ENCODE data around the gene TSSC4.

The TSSC4 gene

DNA sequence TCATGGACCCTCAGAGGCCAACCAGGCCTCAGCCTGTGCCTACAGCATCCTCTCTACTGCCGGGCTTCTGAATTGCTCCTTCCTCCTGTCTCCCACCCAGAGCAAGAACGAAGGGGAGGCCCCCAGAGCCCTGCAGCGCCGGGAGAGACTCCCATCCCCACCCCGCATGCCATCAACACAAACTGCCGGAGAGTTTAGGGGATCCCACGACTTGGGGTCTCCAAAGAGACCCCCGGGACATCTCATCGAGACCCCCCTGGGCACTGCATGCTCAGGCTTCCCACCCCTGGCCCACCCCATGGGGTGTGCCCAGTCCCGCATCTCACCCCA is 31.7 kb upstream of the TSSC4 start:
- no peak for DNase-seq (ENCODE audit: low read depth in 2 of 2, low spot score in 1 of 2)

DNA sequence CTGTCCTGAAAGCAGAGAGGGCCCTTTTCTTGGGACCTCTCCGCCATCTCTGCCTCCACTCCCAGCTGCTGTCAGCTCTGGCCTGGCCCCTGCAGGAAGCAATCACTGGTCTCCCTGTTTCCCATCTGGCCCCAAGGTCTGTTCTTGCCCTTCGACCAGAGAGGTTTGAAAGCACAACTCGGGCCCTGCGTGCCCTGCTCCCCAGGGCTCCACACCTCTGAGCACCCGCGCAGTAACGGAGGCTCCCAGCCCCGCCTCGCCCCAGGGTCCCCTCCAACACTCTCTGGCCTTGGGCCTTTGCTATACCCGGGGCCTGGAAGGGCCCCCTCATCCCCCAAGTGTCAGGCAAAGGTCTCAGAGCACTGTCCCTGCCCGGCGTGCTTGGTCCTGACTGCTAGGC is 31.2 kb upstream of the TSSC4 start:
- DNase-seq (ENCODE audit: low read depth in 2 of 2, low spot score in 1 of 2), result no peak

- DNase-seq (ENCODE audit: low read depth in 2 of 2, low spot score in 1 of 2), result no peak
Observed at GRCh38 chr11:2369896-2370295, 30.7 kb upstream of the TSSC4 start.

DNA sequence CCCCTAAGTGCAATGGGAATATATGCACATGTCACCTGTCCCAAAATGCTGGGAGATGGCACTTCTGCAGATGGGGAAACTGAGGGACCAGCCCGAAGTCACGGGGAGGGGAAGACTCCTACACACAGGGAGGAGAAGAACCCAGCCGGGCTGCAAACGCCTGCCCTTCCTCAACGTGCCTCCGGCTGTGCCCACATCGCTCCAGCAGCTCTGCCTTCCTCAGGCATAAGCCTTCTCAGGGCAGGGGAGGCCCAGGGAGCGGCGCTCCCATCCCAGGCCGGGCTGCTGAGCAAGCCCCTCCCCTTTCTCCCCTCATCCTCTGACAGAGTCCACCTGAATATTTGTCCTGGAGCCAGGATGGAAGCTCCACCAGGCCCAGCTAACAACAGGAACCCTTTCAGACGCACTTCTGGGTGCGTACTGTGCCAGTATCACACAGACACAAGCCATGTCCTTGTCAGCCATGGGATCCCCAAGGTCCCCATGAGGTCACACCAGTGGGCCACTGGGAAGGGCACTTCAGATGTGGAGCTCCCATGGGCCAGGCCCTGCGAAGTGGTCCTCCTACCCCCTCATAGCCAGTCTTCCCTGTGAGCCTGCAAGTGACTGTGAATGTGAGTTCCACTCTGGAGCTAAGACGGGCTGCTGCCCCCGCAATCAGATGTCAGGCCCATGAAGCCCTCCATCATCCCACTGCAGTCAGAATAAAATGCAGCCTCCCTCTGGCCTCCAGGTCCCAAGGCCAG is 25.9 kb upstream of the TSSC4 start:
- no peak for DNase-seq (ENCODE audit: low read depth in 2 of 2, low spot score in 1 of 2)

GRCh38 chr11:2375341-2375853 is 25.2 kb upstream of the TSSC4 start:
- no peak for DNase-seq (ENCODE audit: low read depth in 2 of 2, low spot score in 1 of 2)

GRCh38 chr11:2375964-2376551 is 24.5 kb upstream of the TSSC4 start:
- no peak for DNase-seq (ENCODE audit: low read depth in 2 of 2, low spot score in 1 of 2)

GRCh38 chr11:2376751-2377451 is 23.6 kb upstream of the TSSC4 start, which contains the start of gene CD81:
Gene CD81 (plus strand): TSS chr11:2377310. CDS start chr11:2377550, 240 bp downstream.
- DNase-seq (ENCODE audit: low read depth in 2 of 2, low spot score in 1 of 2), result no peak

DNA sequence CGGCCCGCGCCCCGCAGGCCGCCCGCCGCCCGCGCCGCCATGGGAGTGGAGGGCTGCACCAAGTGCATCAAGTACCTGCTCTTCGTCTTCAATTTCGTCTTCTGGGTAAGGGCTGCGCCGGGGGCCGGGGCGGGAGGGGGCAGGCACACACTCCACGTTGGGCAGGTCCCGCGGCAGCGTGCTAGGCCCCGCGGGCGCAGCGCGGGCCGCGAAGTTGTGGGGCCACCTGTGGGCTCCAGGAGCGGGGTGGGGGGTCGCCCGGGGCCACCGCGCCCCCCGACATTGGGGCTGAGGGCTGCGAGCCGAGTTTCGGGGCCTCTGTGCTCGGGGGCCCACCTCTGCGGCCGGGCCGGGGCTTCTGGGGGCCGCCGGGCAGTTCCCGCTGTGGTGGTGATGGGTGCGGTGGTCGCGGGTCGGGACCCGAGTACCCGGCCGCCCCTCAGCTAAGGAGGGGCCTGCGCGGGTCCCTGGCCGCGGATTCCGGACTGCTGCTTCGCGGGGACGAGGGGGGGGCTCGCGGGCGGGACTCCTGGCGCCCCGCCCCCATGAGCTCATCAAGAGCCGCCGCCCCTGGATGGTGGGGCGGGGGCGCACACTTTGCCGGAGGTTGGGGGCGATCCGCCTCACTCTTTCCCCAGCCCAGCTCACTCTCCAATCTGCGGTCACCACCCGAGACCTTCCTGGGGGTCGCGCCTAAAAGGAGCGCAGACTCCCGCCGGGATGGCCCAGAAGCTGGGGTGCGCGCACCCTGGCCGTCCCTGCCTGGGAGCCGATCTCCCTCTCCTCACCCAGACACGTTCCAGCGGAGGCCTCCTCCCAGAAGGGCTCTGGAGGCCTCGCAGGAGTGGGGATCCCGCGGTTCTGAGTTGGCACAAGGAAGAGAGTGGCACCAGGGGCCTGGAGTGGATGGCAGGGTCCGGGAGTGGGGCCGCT is 22.8 kb upstream of the TSSC4 start:
- DNase-seq (ENCODE audit: low read depth in 2 of 2, low spot score in 1 of 2), result peak in 1 of 2 donors; percentile 44

DNA sequence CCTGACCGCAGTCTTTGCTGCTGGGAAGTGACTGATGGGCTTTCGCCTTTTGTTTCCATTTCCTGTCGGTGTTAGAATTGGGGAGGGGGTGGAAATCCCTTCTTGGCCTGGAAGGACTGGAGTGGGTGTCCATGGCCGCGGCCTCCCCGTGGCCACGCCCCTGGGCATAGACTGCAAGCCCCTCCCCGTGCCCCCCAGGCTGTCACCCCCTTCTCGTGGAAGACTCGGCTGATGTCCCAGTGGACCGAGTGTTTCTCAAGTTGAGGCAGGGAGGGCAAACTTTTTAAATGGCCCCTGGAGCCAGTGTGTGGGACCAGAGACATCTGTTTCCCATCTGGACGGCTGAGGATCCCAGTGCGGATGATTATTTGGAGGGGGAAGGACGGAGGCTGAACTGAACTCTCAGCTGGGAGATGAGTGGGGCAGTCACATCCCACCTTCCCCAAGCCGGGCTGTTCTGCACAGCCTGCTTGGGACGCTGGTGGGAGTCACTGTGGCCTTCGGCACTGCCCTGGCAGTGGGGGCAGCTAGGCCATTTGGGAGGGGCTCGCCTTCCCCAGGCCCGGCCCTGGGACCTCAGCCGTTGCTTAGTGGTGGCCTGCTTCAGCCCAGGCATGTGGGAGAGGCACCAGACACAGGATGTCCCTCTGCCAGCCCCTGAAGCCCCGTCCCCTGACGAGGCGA is 21.9 kb upstream of the TSSC4 start:
- no peak for DNase-seq (ENCODE audit: low read depth in 2 of 2, low spot score in 1 of 2)

GRCh38 chr11:2379466-2380174 is 20.9 kb upstream of the TSSC4 start:
- no peak for DNase-seq (ENCODE audit: low read depth in 2 of 2, low spot score in 1 of 2)

DNA sequence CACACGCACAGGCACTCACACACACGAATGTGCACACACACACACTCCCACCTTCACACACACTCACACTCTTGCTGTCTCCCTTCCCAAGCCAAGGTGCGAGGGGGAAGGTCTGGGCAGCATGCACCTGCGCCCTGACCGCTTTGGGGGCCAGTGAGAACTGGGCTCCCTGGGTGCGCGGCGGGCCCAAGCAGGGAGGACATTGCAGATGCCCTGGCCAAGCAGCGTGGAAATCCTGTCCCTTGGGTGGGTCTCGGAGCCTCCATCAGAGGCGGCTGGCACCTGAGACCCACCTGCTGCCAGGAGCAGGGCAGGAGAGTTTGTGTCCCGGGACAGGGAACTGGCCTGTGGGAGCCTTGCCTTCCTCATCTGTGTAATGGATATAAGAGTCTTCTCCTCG is 20.2 kb upstream of the TSSC4 start:
- no peak for DNase-seq (ENCODE audit: low read depth in 2 of 2, low spot score in 1 of 2)

DNA sequence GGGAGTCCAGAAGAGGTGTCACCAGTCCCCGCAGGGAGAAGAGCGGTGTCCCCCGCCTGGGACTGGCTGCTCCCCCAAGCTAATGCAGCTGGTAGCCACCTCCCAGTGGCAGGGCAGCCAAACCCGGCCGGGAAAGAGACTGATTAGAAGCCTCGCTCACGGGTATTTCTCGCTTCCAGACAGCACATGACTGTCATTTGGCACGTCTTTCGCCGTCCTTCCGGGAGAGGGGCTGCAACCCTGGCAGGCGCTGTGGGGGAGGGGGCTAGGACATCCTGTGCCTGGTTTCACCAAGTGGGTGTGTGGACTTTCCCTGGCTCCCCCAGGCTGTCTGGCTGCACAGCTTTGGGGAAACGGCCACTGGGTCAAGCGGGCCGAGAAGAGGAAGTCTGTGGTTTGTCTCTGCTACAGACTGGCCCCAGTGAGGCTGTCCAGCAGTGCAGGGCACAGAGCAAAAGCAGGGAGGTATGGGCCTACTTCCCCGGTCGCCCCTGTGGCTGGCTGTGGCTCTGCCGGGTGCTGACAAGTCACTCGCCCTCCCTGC is 19.7 kb upstream of the TSSC4 start:
- DNase-seq (ENCODE audit: low read depth in 2 of 2, low spot score in 1 of 2), result no peak

DNA sequence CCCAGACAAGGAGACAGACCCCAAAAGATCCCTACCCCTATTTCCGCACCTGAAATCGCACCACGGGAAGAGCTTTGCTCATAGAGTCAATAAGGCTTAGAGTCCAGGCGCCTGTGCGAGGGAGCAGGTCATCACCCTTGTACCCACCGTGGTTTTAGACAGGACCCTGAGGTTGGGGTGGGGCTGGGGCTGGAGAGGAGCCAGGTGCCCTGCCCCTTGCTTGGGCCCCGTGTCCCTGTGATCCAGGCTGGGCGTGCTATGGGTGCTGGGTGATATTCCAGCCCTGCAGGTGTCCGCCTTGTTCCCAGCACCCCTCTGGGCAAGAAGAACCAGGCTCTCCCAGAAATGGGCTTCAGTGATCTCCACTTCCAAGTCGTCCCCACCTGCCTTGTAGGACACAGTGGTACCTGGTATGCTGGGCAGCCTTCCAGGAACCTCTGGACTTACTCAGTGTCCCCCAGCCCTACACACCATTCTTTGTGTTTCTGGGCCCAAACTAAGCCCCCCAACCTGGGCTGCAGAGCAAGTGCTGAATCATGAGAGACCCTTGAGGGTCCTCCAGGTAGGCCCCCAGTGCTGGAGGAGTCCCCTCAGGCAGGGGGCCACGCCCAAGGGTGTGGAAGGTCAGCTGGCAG is 18.9 kb upstream of the TSSC4 start:
- DNase-seq (ENCODE audit: low read depth in 2 of 2, low spot score in 1 of 2), result no peak

DNA sequence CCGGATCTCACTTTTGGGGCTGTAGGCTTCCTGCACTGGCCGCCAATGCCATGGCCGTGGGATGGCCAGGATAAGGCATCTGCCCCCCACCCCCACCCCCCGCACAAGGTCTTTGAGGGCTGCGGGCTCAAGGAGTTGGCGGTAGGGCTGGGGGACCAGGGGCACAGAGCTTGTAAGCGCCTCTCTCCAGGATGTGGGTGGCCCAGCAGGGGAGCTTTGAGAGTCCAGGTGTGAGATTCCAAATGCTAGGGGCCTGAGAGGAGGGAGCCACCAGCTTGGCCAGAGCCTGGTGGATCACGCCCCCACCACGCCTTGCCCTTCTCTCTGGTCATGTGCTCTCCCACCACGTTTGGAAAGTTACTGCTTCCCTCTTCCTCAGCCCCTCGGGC is 18.4 kb upstream of the TSSC4 start:
- no peak for DNase-seq (ENCODE audit: low read depth in 2 of 2, low spot score in 1 of 2)

DNA sequence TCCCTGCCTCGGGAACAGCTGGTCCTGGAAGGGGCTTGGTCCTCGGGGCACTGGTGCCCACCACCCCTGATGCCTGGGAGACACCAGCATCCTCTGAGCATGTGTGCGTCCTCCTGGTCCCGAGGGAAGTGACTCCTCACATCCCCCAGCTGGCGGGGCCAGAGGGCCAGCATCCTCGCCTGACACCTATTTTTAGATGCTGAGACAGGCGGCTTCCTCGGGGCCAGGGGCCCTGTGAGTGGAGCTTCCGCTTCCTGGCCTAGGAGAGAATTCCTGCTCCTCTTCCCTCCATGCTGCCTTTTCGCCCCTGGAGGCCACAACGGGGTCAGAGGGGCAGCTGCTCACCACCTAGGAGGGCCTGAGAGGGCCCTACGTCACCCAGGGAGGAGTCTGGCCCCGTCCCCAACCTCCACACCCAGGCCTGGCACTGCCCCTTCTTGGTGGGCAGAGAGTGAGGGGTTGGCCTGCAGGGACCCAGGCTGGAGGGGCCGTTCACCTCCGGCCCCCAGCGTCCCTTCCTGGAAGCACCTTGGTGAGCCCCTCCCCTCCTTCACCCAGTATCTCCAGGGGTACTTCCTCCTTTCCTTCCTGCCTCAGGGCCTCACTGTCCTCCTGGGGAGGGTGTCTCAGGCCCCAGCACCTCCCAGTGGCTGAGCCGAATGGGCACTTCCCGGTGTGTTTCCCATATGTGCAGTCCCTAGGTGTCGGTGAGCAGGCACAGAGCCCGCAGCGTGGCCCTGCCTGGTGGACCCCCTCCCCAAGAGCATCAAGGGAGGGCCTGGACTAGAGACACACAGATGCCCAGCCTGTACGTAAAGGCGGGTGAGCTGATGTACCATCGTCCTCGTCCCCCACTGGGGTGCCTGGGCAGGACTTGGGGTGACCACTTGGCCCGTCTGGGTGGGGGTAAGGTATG is 17.4 kb upstream of the TSSC4 start:
- no peak for DNase-seq (ENCODE audit: low read depth in 2 of 2, low spot score in 1 of 2)

DNA sequence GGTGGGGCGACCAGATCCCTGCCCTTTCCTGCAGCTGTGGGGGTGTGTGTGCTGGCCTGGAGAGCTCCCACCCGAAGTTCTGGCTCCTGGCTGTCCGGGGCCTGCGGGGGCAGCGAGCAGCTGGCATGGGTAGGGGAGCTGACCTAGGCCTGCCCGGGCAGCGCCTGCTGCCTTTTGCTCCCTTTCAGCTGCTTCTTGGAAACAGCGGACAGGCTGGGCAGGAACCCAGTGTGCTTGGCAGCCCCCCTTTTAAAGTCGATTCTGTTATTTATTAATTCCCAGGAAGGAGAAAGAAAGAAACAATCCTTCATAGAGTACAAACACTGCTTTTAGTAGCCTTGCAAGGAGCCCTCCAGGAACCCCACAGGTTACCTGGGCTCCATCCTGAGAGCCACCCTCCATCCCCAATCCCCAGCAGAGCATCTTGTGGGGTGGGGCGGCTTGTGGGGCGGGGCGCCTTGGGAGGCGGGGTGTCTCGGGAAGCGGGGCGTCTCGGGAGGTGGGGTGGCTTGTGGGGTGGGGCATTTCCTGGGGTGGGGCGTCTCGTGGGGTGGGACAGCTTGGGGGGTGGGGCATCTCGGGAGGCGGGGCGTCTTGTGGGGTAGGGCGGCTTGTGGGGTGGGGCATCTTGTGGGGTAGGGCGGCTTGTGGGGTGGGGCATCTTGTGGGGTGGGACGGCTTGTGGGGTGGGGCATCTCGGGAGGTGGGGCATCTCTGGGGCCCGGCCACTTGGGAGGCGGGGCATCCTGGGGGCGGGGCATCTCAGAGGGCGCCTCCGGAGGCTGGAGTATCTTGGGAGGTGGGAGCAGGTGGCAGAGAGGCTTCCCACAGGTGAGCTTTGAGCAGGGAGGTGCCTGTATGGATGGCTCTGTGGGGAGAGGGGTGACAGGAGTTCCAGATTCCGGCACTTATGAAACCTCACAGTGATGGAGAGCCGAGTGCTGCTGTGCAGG is 16.4 kb upstream of the TSSC4 start:
- DNase-seq (ENCODE audit: low read depth in 2 of 2, low spot score in 1 of 2), result no peak

Data from stimulated activated CD8-positive, alpha-beta memory T cell treated with anti-CD3 and anti-CD28 coated beads, Interleukin-4, amount 100 ng/mL, for 4 hours (primary cell).